WERI-Rb-1 (cell line): Measurements from ENCODE around the gene CDH4.

Experiments
- DNase-seq: peaks from one replicate; pipeline ENCODE4 v3.0.0-alpha.2; 2020
- H3K27ac ChIP-seq: fragments of 250-450 bp; sonication (Bioruptor Pico); 2 replicates; pipeline ENCODE4 v1.5.1; 2020; ENCODE audit warnings: mild to moderate bottlenecking, moderate library complexity
- H3K27me3 ChIP-seq: fragments of 250-450 bp; sonication (Bioruptor Pico); 2 replicates; pipeline ENCODE4 v1.5.1; 2021; ENCODE audit warnings: mild to moderate bottlenecking, low read depth, moderate library complexity; ENCODE audit not compliant: insufficient read depth, severe bottlenecking
- H3K36me3 ChIP-seq: fragments of 250-450 bp; sonication (Bioruptor Pico); 2 replicates; pipeline ENCODE4 v1.5.1; 2020; ENCODE audit warnings: mild to moderate bottlenecking, moderate library complexity
- H3K4me3 ChIP-seq: 2 replicates; pipeline ENCODE4 v1.5.1; 2011; ENCODE audit warnings: low read depth, mild to moderate bottlenecking, control low read depth, low read length
- H3K9me3 ChIP-seq: fragments of 250-450 bp; sonication (Bioruptor Pico); 2 replicates; pipeline ENCODE4 v1.5.1; 2021; ENCODE audit warnings: mild to moderate bottlenecking, moderate library complexity; ENCODE audit not compliant: severe bottlenecking
- CTCF ChIP-seq: IDR thresholded peaks from 2 replicates; pipeline ENCODE4 v1.5.1; 2011; ENCODE audit warnings: low read depth, mild to moderate bottlenecking, control low read depth, inconsistent platforms, low read length

The CDH4 gene

DNA sequence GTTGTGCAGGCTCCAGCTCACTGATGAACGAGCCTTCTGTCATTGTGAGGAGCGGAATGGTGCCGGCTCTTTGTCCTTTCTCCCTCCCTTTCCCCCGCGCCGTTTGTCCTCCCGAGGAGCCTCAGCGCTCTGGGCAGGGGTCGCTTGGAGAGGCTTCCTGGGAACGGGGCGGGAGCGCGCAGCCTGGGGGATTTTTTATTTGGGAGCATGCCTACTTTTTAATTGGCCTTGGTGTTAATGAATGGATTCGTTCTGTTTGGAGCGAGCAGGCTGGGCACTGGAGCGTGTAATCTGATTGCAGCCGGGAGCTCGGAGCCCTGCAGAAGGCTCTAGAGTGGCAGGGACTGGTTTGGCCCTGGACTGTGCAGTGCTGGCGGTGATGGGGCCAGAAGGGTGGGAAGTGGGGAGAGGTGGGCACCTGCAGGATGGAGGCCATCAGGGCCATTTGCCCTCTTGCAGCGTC is 118.8 kb downstream of the CDH4 start:
- H3K27me3 ChIP-seq: peaks cover 91% of the 10 kb centered on the region

DNA sequence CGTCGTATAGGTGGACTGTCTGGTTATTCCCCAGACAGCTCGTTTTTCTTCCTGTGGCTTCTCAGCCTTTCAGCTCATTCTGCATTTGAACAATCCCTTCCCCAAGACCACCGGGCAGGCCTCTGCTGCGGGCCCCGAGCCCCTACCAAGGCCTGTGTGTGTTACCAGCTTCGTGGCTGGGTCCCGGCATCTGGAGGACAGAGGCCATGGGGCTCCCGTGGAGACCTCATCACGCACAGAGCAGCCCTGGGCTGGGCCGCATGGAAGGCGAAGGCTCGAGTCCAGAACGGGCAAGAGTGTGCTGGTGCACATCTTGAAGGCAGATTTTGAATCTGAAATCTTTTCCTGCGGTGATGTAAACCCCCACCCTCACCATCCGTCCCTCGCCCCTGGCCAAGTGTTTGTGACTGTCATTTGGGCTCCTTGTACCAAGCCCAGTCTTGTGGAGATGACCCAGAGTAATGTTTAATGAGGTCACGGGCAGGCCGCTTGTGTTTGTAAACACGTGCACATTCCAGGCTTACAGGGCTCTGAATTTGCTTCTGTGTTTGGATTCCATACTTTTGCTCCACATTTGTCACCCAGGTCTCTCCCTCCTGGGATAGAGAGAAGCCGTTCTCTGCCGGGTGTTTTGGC is 119.6 kb downstream of the CDH4 start:
- no peak for TF ChIP-seq CTCF
- no peaks in the 10 kb centered on the region for H3K36me3 ChIP-seq

More for the DNA sequence above, 118.8 kb downstream of the CDH4 start:
- H3K9me3 ChIP-seq: no peaks in the 10 kb centered on the region
- no peaks in the 10 kb centered on the region for H3K36me3 ChIP-seq
- TF ChIP-seq CTCF: no peak
- DNase-seq: no peak
- H3K27ac ChIP-seq: no peak overlapping the region
- H3K4me3 ChIP-seq: no peak overlapping the region

GRCh38 chr20:61372137-61373054 is 120.3 kb downstream of the CDH4 start:
- Histone ChIP-seq H3K4me3 (no peak overlapping the region), H3K27me3 (peaks cover 89% of the 10 kb centered on the region), H3K9me3 (no peaks in the 10 kb centered on the region), H3K27ac (no peak overlapping the region), H3K36me3 (no peaks in the 10 kb centered on the region)
- DNase-seq: no peak
- TF ChIP-seq CTCF: no peak

More for the DNA sequence above, 119.6 kb downstream of the CDH4 start:
- H3K27me3 ChIP-seq: peaks cover 91% of the 10 kb centered on the region
- H3K4me3 ChIP-seq: no peak overlapping the region
- H3K27ac ChIP-seq: no peak overlapping the region
- no peaks in the 10 kb centered on the region for H3K9me3 ChIP-seq
- DNase-seq: no peak

- Histone ChIP-seq H3K27ac (no peak overlapping the region), H3K27me3 (peaks cover 86% of the 10 kb centered on the region), H3K36me3 (no peaks in the 10 kb centered on the region), H3K4me3 (no peak overlapping the region), H3K9me3 (no peaks in the 10 kb centered on the region)
- TF ChIP-seq CTCF: no peak
- DNase-seq: no peak
These were observed 121.0 kb downstream of the CDH4 start for GRCh38 chr20:61373055-61373399.

DNA sequence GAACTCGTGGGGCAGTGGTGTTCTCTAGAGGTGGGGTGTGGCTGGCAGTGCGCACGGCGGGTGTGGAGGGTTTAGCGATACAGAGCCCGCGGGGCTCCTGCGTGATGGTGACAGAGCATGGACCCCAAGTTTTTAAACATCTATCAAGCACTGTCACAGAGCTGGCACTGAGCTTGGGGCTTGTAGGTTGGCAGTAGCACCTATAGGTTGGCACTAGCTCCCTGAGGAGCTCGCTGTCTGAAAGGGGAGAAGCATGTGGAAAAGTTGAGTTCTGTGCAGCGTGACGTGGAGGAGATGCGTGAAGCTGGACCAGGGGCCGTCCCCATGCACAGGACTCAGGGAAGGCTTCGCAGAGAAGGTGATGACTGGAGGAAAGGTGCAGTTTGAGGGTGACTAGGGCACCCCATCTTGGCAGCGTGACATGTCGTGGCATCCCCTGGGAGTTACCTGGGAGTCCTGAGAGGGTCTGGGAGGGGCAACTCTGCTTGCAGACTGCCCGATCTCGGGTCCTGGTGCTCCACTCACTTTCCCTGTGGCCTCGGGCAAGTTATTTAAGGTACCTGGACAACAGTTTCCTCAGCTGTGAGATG is 122.0 kb downstream of the CDH4 start:
- Histone ChIP-seq H3K4me3 (no peak overlapping the region), H3K36me3 (no peaks in the 10 kb centered on the region), H3K27ac (no peak overlapping the region), H3K27me3 (peaks cover 79% of the 10 kb centered on the region), H3K9me3 (no peaks in the 10 kb centered on the region)
- no peak for DNase-seq
- no peak for TF ChIP-seq CTCF
